B cell (primary cell): ENCODE results near the gene KBTBD3.

Experiments used
- CTCF ChIP-seq: fragments of 200-600 bp; IDR thresholded peaks from one replicate; pipeline ENCODE4 v1.8.0; 2022; ENCODE audit warnings: antibody characterized with exemption, mild to moderate bottlenecking
- EZH2 ChIP-seq: IDR thresholded peaks from 2 replicates; pipeline ENCODE4 v1.6.1; 2012; ENCODE audit warnings: borderline replicate concordance, low read depth, mild to moderate bottlenecking, moderate library complexity, low read length; ENCODE audit not compliant: insufficient read depth, poor library complexity, severe bottlenecking

- no peak for TF ChIP-seq EZH2
- TF ChIP-seq CTCF = no peak
These were observed 55.8 kb downstream of the KBTBD3 start for GRCh38 chr11:106021181-106021966.
